Cardiac septum (tissue), 1 donor: ENCODE data around the gene WDPCP. TPM values are rescaled to one million over a fixed set of nuclear protein-coding genes. Genes with fewer than 3 reads are reported as not detected.
"Not testable (repeated sequence)": the region's sequence is repeated elsewhere in the genome, so short reads cannot be mapped to it uniquely, and the experiment has no call there.

ENCODE experiments used
- DNase-seq: peaks from one replicate; pipeline ENCODE4 v3.0.0-alpha.2; 2020; ENCODE audit warnings: low spot score
- intact Hi-C: fragments of 100-400 bp; cut with DNase I; formaldehyde crosslinking; loops from one replicate; pipeline ENCODE4 v1.14.0; 2022
- total RNA-seq: library from RNA; stranded (reverse); fragmentation: NEBNext Ultra II Directional; extraction: Animal tissue kit (Norgen Biotek cat#: 25700); gene quantifications from one replicate; pipeline ENCODE4 v1.2.1, GENCODE V29; 2021
- donor health status: DM: no; HTN: no; CAD: no.

The WDPCP gene
- total RNA-seq, 1 donor from 2014 or later: 27.3 TPM

DNA sequence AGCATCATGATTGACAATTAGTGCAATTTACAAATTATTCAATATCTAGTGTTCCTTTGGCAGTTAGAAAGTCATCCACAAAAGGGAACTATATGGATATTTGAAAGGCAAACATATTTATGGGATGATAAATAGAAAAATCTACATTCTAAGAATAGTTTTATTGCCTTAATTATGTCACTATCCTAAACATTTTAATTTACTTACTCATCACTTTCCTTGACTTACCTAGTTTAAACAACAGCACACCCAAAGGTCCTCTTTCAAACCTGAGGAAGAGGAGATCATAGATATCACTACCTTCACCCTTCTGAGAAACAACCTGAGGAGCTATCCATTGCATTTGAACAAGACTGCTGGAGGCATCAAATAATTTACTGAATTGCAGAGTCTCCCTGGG, 184.5 kb downstream of the WDPCP start:
- intact Hi-C loops: no loop called here

DNA sequence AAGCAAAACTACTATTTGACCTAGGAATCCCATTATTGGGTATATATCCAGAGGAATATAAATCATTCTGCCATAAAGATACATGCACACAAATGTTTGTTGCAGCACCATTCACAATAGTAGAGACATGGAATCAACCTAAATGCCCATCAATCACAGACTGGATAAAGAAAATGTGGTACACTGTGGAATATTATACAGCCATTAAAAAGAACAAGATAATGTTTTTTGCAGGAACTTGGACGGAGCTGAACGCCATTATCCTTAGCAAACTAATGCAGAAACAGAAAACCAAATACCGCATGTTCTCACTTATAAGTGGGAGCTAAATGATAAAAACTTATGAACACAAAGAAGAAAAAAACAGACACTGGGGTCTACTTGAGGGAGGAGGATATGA, 185.4 kb downstream of the WDPCP start:
- DNase-seq, intact Hi-C loops: not testable (repeated sequence)

More for the DNA sequence above, 184.5 kb downstream of the WDPCP start:
- DNase-seq: no peak

DNA sequence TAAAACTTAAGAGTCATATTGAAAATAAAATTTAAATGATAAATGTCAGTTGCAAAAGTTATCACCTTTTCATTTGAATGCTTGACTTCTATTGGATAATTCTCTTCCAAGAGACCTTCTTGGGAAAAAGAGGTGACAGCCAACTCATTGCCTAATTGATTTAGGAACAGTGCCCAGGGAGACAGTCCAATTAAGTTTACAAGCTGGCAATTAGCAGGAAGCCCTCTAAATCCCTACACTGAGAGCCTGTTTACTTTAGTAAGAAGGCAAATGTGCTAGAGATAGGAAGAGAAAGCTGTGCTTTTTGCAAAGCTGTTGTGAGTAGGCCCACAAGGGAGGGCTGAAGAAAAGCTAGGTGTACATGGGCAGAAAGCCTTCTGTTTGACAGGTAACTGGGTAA, 189.1 kb downstream of the WDPCP start:
- no peak for DNase-seq
- intact Hi-C loops: no loop called here

DNA sequence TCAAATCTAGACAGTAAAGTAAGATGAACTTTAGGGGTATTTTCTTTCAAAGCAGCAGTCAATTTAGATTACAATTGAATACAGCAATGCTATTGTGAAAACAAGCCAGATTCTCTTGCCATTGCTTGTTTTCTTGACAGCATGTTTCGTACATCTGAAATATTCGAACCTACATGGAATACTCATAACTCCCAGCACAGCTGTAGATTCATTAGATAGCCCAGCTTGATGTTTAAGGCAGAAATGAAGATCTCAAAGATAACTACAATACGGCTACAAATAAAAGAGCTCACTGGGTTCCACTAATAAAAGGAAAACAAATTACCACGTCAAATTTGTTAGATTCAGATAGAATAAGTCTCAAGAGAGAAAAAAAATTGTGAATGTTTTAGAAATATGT, 208.8 kb downstream of the WDPCP start:
- intact Hi-C loops: no loop called here
- DNase-seq: no peak

DNA sequence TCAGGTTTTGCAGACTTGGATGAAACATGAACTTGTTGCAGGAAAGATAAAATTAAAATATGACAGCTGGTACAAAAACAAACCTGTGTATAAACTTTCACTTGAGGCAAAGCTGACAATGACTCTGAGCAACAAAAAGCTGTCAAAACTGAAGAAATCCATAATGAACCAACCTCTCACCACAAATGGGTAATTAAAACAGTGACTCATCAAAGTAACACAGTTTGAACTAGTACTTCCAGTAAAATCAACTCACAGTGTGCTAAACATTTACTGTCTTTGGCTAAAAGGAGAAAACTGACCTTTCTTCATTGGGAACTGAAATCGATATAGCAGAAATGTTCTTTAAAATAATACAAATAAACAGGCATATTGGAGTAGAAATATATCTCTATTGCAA, 209.7 kb downstream of the WDPCP start:
- DNase-seq: no peak
- intact Hi-C loops: no loop called here

DNA sequence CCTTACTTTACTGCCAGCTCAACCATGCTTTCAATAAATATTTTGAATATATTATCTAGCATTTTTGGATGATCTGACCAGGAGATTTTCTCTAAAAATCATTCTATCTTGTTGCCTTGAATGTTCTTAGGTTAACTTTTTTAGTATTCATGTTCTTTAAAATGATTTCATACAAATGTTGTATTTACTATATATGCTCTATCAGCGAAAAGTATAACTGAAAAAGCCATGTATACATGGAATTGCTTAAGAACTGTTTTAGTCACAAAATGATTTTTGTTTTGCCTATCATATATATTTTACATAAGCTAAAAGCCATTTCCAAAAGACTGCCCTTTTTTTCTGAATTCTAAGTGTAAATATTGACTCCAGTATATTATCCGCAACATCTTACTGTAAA, 213.9 kb downstream of the WDPCP start:
- DNase-seq: no peak
- intact Hi-C loops: no loop called here

DNA sequence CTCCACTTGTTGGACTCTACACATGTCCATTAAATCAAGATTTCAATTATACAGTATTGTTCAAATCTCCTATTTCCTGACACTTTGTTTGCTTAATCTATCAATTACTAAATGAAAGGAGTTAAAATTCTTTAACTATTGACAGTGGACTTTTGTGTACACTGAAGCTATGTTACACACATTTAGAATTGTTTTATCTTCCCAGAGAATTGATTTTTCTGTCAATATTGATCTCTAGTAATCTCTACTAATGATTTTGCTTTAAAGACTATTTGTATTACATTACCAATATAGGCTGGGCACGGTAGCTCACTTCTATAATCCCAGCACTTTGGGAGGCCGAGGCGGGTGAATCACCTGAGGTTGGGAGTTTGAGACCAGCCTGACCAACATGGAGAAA, 215.7 kb downstream of the WDPCP start:
- intact Hi-C loops: no loop called here

DNA sequence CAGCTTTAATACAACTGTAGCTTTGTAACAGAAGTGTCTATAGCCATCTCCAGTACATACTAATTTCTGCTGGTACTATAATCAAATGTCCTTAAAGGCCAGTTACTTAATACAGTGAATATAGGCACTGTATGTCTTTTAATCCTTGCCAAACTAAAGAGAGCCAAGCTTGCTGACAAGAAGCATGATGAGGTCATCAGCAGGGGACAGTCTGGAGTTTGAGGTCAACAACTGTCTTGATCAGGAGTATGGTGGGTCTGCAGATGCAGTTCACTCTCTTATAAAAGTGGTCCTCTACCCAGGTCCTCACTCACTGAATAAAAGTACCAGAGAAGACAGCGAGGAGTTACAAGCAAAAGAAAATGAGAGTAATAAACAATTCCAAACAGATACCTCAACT, 219.1 kb downstream of the WDPCP start:
- intact Hi-C loops: no loop called here
- no peak for DNase-seq

More for the DNA sequence above, 215.7 kb downstream of the WDPCP start:
- no peak for DNase-seq

DNA sequence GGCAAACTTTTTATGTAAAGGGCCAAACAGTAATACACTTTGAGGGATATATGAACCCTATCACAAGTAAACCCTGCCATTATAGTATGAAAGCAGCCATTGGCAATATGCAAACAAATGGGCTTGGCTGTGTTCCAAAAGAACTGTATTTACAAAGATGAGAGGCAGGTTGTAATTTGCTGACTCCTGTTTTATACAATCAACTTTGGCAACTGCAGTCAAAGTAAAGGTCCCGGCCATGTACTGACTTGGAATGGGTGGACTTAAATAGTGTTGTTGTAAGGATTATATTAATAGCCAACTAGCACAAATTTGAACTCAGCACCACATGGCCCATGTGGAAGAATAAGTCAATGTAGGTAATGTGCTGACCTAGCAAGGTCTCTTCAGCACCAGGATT, 223.4 kb downstream of the WDPCP start:
- intact Hi-C loops: no loop called here
- no peak for DNase-seq

DNA sequence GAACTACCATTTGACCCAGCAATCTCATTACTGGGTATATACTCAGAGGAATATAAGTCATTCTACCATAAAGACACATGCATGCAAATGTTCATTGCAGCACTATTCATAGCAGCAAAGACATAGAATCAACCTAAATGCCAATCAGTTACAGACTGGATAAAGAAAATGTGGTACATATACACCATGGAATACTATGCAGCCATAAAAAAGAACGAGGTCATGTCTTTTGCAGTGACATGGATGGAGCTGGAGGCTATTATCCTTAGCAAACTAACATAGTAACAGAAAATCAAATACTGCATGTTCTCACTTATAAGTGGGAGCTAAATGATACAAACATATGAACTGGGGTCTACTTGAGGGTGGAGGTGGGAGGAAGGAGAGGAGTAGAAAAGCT, 230.6 kb downstream of the WDPCP start:
- DNase-seq, intact Hi-C loops: not testable (repeated sequence)

DNA sequence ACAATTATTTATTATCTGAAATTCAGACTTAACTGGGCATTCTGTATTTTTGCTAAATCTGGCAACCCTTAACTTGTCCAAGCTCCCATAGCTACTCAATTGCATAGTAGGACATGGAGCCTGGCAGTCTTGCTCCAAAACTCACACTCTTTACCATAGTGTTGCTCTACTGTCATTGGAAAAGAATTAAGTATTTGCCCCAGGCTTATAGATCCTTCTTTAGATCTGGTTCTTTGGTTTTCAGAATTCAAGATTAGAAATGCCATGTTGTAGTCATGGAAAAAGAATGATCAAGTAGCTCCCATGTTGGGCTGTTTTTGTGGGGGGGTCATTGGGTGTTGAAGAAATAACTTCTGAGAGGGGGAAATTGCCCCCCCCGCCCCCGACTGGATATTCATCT, 240.9 kb downstream of the WDPCP start:
- intact Hi-C loops: no loop called here
- DNase-seq: no peak

DNA sequence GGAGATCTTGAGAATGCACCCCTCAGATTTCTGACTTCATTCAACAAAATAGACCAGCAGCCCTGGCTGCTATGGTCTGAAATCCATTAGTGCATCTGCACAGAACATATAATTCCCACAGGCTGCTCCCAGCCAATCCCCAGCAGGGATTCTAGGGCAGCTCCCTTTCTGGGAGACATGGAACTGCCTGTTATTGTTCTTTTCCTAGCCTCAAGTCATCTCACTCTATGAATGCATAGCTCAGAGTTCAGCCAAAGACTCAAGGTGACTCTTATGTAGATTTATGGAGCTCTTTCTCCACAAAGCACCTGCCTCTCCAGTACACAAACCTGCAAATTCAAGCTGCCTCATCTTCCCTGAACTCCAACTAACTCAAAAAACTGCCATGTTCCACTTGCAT, 241.9 kb downstream of the WDPCP start:
- intact Hi-C loops: no loop called here
- DNase-seq: no peak

DNA sequence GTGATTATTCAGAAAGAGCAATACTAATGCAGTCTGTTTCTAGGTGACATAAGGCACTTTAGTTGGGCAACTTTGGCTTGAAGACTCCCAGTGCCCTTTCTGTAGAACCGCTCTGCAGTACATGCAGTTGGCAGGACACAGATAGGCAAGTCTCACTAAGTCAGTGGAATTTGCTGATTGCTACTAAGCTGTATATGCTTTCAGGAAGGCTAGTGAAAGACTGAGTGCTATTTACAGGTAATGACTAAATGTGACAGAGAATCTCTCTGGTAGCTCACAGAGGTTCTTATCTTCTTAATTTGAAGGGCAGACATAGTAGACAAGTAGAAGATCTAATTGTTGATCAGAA, 243.0 kb downstream of the WDPCP start:
- no peak for DNase-seq
- intact Hi-C loops: no loop called here

DNA sequence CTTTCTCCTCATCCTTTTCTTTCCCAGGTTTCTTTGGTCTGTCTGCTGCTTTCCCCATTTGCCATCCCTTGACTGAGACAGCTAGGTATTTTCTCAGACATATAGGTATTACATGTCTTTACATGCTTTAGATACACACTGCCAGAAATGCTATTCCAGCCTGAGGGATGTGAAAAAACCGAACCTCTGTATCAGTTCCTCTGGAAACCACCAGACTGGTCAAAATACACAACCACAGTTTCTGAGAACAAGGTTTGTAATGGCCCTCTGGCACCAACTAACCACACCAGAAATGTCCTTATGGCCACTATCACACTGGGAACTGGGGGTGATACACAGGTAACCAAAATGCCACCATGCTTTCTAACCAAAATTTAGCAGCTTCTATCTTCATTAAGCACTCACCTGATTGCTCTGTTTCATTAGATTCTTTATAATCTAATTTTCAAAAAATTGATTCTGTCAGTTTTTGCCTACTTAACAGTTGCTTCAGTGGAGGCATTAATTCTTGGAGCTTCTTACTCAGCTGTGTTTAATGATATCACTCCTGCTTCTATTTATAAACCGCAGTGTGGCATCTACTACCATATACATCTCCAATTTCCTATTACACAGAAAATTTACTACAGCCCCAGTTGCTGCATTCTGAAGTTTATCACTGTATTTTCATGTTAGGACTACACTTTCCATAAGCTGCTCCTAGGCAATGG, 243.5 kb downstream of the WDPCP start:
- no peak for DNase-seq
- intact Hi-C loops: no loop called here

DNA sequence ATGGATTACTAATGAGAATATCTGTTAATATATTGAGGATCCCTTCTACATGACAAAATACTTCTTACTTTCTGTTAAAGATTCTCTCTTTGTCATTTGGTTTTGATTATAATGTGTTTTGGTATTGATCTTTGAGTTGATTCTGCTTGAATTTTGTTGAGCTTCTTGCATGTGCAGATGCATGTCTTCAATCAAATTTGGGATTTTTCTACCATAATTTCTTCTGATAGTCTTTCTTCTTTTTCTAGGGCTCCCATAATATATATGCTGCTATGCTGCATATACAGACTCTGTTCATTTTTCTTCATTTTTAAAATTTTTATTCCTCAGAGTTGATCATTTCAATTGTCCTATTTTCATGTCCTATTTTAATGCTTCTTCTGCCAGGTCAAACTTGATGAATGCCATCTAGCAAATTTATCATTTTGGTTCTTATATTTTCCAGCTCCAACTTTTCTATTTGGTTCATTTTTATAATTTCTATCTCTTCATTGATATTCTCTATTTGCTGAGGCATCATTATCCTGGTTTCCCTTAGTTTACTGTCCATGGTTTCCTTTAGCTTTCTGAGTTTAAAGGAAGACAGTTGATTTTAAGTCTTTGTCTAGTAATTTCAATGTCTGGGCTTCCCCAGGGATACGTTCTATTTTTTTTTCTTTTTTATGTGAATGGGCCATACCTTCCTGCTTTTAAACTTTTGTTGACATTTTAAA, 244.7 kb downstream of the WDPCP start:
- intact Hi-C loops: no loop called here
- DNase-seq: no peak

DNA sequence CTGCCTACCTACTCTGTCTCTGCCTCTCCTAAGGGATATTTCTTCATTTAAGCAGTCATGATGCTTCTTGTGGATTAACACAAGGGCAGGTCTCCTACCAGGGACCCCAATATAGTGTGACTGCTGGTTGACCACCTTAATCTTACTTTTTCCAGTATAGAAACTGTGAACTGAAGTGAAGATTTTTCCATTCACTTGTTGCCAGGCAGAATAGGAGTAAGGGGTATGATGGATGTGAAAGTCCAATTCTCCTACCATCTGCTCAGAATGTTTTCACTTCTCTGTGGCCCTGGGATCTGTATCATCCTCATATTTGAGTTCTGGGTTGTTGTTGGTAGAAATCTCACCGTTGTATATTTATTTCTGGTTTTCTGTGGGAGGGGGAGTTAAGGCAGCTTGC, 247.8 kb downstream of the WDPCP start:
- no peak for DNase-seq
- intact Hi-C loops: no loop called here

DNA sequence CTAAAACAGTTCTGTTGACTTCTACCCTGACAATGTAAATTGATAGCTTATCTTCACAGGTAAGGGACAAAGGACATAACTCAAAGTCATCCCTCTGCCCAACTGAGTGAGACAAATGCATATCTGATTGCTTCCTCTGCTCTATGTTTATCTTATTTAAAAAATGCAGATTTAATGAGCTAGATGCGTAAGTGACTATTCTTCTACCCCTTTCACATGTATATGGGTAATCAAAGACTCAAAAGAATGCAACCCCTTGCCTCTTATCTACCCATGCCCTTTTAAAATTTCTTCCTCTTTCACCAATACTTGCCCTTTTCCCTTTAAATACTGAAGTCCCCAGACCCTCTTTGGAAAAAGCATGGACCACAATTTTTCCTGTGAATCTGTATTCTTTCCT, 253.4 kb downstream of the WDPCP start:
- intact Hi-C loops: no loop called here
- no peak for DNase-seq

DNA sequence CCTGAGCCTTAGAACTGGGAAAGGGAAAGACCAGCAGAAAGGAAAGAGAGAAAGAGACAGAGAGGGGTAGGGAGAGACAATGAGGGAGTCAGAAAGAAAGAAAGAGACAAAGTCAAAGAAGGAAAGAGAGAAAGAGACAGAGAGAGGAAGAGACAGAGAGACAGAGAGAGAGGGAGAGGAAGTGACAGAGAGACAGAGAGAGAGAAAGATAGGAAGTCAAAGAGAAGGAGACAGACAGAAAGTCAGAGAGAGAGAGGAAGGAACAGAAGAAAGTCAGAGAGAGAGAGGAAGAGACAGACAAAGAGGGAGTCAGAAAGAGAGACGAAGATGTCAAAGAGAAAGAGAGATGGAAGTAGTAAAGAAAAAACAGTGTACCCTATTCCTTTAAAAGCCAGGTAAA, 261.8 kb downstream of the WDPCP start:
- intact Hi-C loops: no loop called here
- DNase-seq: no peak

DNA sequence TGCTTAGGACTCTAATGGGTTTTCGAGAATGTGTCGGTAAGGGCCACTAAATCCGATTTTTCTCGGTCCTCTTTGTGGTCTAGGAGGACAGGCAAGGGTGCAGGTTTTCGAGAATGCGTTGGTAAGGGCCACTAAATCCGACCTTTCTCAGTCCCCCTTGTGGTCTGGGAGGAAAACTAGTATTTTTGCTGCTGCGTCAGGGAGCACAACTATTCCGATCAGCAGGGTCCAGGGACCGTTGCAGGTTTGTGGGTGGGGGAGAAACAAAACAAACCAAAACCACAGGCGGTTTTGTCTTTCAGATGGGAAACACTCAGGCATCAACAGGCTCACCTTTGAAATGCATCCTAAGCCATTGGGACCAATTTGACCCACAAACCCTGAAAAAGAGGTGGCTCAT, 264.6 kb downstream of the WDPCP start:
- intact Hi-C loops, DNase-seq: not testable (repeated sequence)

DNA sequence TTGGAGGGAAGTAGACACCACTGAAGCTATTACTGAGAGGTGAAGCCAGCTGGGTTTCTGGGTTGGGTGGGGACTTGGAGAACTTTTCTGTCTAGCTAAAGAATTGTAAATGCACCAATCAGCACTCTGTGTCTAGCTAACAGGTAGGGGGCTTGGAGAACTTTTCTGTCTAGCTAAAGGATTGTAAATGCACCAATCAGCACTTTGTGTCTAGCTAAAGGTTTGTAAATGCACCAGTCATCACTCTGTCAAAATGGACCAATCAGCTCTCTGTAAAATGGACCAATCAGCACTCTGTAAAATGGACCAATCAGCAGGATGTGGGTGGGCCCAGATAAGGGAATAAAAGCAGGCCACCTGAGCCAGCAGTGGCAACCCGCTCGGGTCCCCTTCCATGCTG, 266.3 kb downstream of the WDPCP start:
- intact Hi-C loops, DNase-seq: not testable (repeated sequence)

DNA sequence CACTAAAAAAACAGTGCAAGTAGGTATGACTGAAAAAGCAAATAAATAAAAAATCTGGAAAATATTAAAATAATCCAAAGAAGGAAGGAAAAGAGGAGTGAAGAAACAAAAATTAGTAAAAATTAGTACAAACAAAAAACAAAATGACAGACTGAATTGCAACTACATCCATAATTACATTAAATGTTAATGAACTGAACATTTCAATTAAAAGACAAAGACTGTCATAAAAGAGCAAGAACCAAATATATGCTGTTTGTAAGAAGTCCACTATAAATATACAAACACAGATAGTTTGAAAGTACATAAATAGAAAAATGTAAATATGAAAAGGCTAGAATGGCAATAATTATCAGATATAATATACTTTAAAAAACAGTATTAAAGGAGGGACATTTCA, 267.6 kb downstream of the WDPCP start:
- DNase-seq: no peak
- intact Hi-C loops: no loop called here

DNA sequence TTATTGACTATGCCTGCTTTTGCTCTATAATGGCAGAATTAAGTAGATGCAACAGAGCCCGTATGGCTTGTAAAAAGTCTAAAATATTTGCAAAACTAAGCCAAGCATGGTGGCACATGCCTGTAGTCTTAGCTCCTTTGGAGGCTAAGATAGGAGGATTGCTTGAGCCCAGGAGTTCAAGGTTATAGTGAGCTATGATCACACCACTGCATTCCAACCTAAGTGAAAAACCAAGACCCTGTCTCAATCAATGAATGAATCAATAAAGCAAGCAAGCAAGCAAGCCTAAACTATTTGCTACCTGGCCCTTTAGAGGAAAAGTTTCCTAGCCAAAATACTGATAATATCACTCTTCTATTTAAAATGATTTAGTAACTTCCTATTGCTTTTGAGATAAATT, 277.7 kb downstream of the WDPCP start:
- intact Hi-C loops: no loop called here
- no peak for DNase-seq
